Measurements from ENCODE around the gene C10orf71.
A peak's percentile ranks its signal among the peaks of the same experiment; 100 is the strongest.

The C10orf71 gene

GRCh38 chr10:49361735-49362568 is 63.0 kb downstream of the C10orf71 start:
- DNase-seq (ENCODE audit: low spot score), result no peak
- H3K27ac ChIP-seq, result no peak overlapping the region
- H3K4me3 ChIP-seq, result no peak overlapping the region
- no peak for TF ChIP-seq CTCF (IDR thresholded peaks at IDR 0.05)

GRCh38 chr10:49362596-49363260 is 63.8 kb downstream of the C10orf71 start:
- DNase-seq (ENCODE audit: low spot score), result no peak
- H3K27ac ChIP-seq, result no peak overlapping the region
- no peak overlapping the region for H3K4me3 ChIP-seq
- TF ChIP-seq CTCF (IDR thresholded peaks at IDR 0.05), result no peak

GRCh38 chr10:49363309-49364031 is 64.5 kb downstream of the C10orf71 start:
- Histone ChIP-seq H3K27ac (no peak overlapping the region), H3K4me3 (no peak overlapping the region)
- TF ChIP-seq CTCF (IDR thresholded peaks at IDR 0.05), result no peak
- DNase-seq (ENCODE audit: low spot score), result peak; percentile 53

- Histone ChIP-seq H3K27ac (no peak overlapping the region), H3K4me3 (no peak overlapping the region)
- no peak for DNase-seq (ENCODE audit: low spot score)
- TF ChIP-seq CTCF (IDR thresholded peaks at IDR 0.05), result no peak
Measured at GRCh38 chr10:49364051-49364450, 65.1 kb downstream of the C10orf71 start.

GRCh38 chr10:49364747-49365146 is 65.8 kb downstream of the C10orf71 start:
- no peak for TF ChIP-seq CTCF (IDR thresholded peaks at IDR 0.05)
- H3K4me3 ChIP-seq, result no peak overlapping the region
- H3K27ac ChIP-seq, result no peak overlapping the region
- DNase-seq (ENCODE audit: low spot score), result peak; percentile 9

- TF ChIP-seq CTCF (IDR thresholded peaks at IDR 0.05), result no peak
- peak; percentile 60 for DNase-seq (ENCODE audit: low spot score)
- H3K27ac ChIP-seq, result no peak overlapping the region
Measured at GRCh38 chr10:49365275-49365674, 66.3 kb downstream of the C10orf71 start.

More at GRCh38 chr10:49365275-49365674, 66.3 kb downstream of the C10orf71 start:
- no peak overlapping the region for H3K4me3 ChIP-seq

Measured in coronary artery (tissue), 2 donors.